GM12878 (cell line): Measurements from ENCODE around the gene CHP1. TPM values are rescaled to one million over a fixed set of nuclear protein-coding genes. Genes with fewer than 3 reads are reported as not detected.

ENCODE experiments used
- ATAC-seq: fragments of 200-7000 bp; cut with Tn5 transposase; 3 replicates; pipeline ENCODE4 v1.9.1; 2020; ENCODE audit warnings: mild to moderate bottlenecking, moderate library complexity
- BruUV-seq: library from RNA; stranded (reverse); fragments of 400-500 nt; replicated peaks from 2 replicates; lab custom pipeline; 2021; lab: Mats Ljungman, UMichigan
- CTCF ChIA-PET: fragments of 300-600 bp; sonication (Branson Sonifier 250); formaldehyde crosslinking; extraction: SDS; loops from one replicate; lab custom pipeline; 2021; ENCODE audit warnings: inconsistent platforms; lab: Yijun Ruan, JAX
- POLR2A ChIA-PET: fragments of 350-600 bp; formaldehyde crosslinking; extraction: SDS; loops from one replicate; lab custom pipeline; 2021; ENCODE audit warnings: inconsistent platforms; lab: Charles Lee
- RAD21 ChIA-PET: fragments of 300-600 bp; sonication (Branson Sonifier 250); formaldehyde crosslinking; loops from one replicate; lab custom pipeline; 2023; ENCODE audit warnings: antibody characterized with exemption; ENCODE audit not compliant: unreplicated experiment; lab: Charles Lee
- SMC1A ChIA-PET: fragments of 300-600 bp; sonication (Branson Sonifier 250); formaldehyde crosslinking; loops from one replicate; lab custom pipeline; 2023; ENCODE audit not compliant: unreplicated experiment, uncharacterized antibody; lab: Charles Lee
- DNase-seq: peaks from one replicate; pipeline ENCODE4 v3.0.0-alpha.2; 2011; ENCODE audit warnings: low read depth, low spot score
- FAIRE-seq: peaks from 3 replicates; lab custom pipeline; 2011; peaks lifted over from hg19 to GRCh38; lab: Jason Lieb, UNC
- H2AFZ ChIP-seq: 2 replicates; pipeline ENCODE4 v1.6.0; 2011; ENCODE audit warnings: low read depth, low read length, control low read depth; ENCODE audit not compliant: control insufficient read depth
- H3K27ac ChIP-seq: 2 replicates; pipeline ENCODE4 v1.5.1; 2011; ENCODE audit warnings: control low read depth; ENCODE audit not compliant: control insufficient read depth, insufficient read depth
- H3K27me3 ChIP-seq, 2 experiments: replicated peaks in 1 of 2; 2 replicates each; pipeline versions ENCODE4 v1.6.0 to v1.6.1; 2011; ENCODE audit warnings: low read length in 1 of 2; ENCODE audit not compliant: control insufficient read depth in 2 of 2, insufficient read depth in 2 of 2
- H3K36me3 ChIP-seq, 2 experiments: 2 replicates each; pipeline ENCODE4 v1.5.1; 2011; ENCODE audit warnings: low read length in 1 of 2; ENCODE audit not compliant: control insufficient read depth in 2 of 2, insufficient read depth in 2 of 2
- H3K4me1 ChIP-seq: 2 replicates; pipeline ENCODE4 v1.6.1; 2011; ENCODE audit warnings: mild to moderate bottlenecking, low read length, moderate library complexity, mixed read lengths; ENCODE audit not compliant: control insufficient read depth, insufficient read depth
- H3K4me2 ChIP-seq: 2 replicates; pipeline ENCODE4 v1.6.0; 2011; ENCODE audit warnings: control low read depth; ENCODE audit not compliant: control insufficient read depth, insufficient read depth
- H3K4me3 ChIP-seq: fragments of 200-600 bp; sonication (generic); 2 replicates; pipeline ENCODE4 v1.5.1; 2016
- H3K79me2 ChIP-seq: 2 replicates; pipeline ENCODE4 v1.6.0; 2011; ENCODE audit warnings: low read length; ENCODE audit not compliant: control insufficient read depth, insufficient read depth
- H3K9ac ChIP-seq: 2 replicates; pipeline ENCODE4 v1.8.0; 2011; ENCODE audit warnings: low read length, control low read depth, mixed read lengths; ENCODE audit not compliant: control insufficient read depth, insufficient read depth
- H3K9me3 ChIP-seq: replicated peaks from 3 replicates; pipeline ENCODE4 v1.5.1; 2011; ENCODE audit warnings: mild to moderate bottlenecking, low read length; ENCODE audit not compliant: control insufficient read depth, insufficient read depth
- H4K20me1 ChIP-seq: 2 replicates; pipeline ENCODE4 v1.6.0; 2011; ENCODE audit not compliant: control insufficient read depth, insufficient read depth
- EP300 ChIP-seq, 2 experiments: fragments of 150-350 bp in 1 of 2; IDR thresholded peaks; 2 replicates each; pipeline ENCODE4 v1.6.1; 2011 to 2012; ENCODE audit warnings: low read depth in 2 of 2, low read length in 2 of 2, borderline replicate concordance in 1 of 2, improper control_type of control experiment in 1 of 2, inconsistent platforms in 1 of 2; ENCODE audit not compliant: control insufficient read depth in 1 of 2
- IKZF2 ChIP-seq, 2 experiments: fragments of 450-650 bp; IDR thresholded peaks; 2 replicates each; pipeline ENCODE4 v1.6.1; 2017; ENCODE audit warnings: mild to moderate bottlenecking in 2 of 2, moderate library complexity in 2 of 2
- MEF2A ChIP-seq: IDR thresholded peaks from 2 replicates; pipeline ENCODE4 v1.6.1; 2011; ENCODE audit warnings: low read depth, mild to moderate bottlenecking, low read length, moderate library complexity; ENCODE audit not compliant: insufficient read depth
- NBN ChIP-seq: fragments of 450-650 bp; IDR thresholded peaks from 2 replicates; pipeline ENCODE4 v1.6.1; 2016
- NFYB ChIP-seq: IDR thresholded peaks from 2 replicates; pipeline ENCODE4 v1.6.1; 2011; ENCODE audit warnings: low read depth, mild to moderate bottlenecking, low read length, improper control_type of control experiment, moderate library complexity; ENCODE audit not compliant: insufficient read depth
- PML ChIP-seq: IDR thresholded peaks from 2 replicates; pipeline ENCODE4 v1.6.1; 2012; ENCODE audit warnings: low read length, inconsistent platforms
- POLR2AphosphoS5 ChIP-seq: IDR thresholded peaks from 2 replicates; pipeline ENCODE4 v1.6.1; 2011; ENCODE audit warnings: mild to moderate bottlenecking, low read length, inconsistent platforms
- RELA ChIP-seq: fragments of 450-650 bp; IDR thresholded peaks from 2 replicates; pipeline ENCODE4 v1.8.0; 2014; ENCODE audit warnings: borderline replicate concordance; ENCODE audit not compliant: partially characterized antibody
- SRF ChIP-seq, 2 experiments: IDR thresholded peaks; 2 replicates each; pipeline ENCODE4 v1.6.1; 2011; ENCODE audit warnings: low read depth in 2 of 2, low read length in 2 of 2, mild to moderate bottlenecking in 1 of 2, moderate library complexity in 1 of 2
- TBL1XR1 ChIP-seq: IDR thresholded peaks from 2 replicates; pipeline ENCODE4 v1.6.1; 2012; ENCODE audit warnings: low read depth, low read length, improper control_type of control experiment
- TCF3 ChIP-seq: IDR thresholded peaks from 2 replicates; pipeline ENCODE4 v1.6.1; 2012; ENCODE audit warnings: low read depth, mild to moderate bottlenecking, low read length, borderline replicate concordance; ENCODE audit not compliant: insufficient read depth
- YY1 ChIP-seq: IDR thresholded peaks from 2 replicates; pipeline ENCODE4 v1.6.1; 2011; ENCODE audit warnings: low read depth, mild to moderate bottlenecking, low read length
- ZNF207 ChIP-seq: fragments of 450-650 bp; IDR thresholded peaks from 2 replicates; pipeline ENCODE4 v1.6.1; 2014; ENCODE audit warnings: antibody characterized with exemption, mild to moderate bottlenecking, borderline replicate concordance
- WGBS: methylation state at CpG from one replicate; pipeline ENCODE4 v1.1.6; 2016; ENCODE audit warnings: low lambda C conversion rate; ENCODE audit not compliant: insufficient replicate concordance, insufficient coverage; ENCODE audit errors: missing lambda C conversion rate; 5-methylcytosine and 5-hydroxymethylcytosine counted together
- in situ Hi-C: fragments of 300-500 bp; cut with MboI; formaldehyde crosslinking; loops from 9 replicates; pipeline ENCODE4 v1.14.3; 2018; ENCODE audit warnings: mixed read lengths
- intact Hi-C: fragments of 100-400 bp; cut with micrococcal nuclease; formaldehyde crosslinking; loops from one replicate; pipeline ENCODE4 v1.14.2; 2022; ENCODE audit not compliant: unreplicated experiment
- polyA plus RNA-seq, 11 experiments: library from polyadenylated mRNA; depleted of rRNA in 4 of 11; unstranded in 6 of 11; stranded (reverse) in 5 of 11; fragments of >200 nt; fragmentation: Nextera tagmentation in 4 of 11; fragmentation: Illumina TruSeq in 1 of 11; extraction: Ambion mirVana in 4 of 11; extraction: Trizol in 1 of 11; gene quantifications; 1 replicate in 1 of 11; 2 replicates in 10 of 11; pipeline versions ENCODE4 v1.2.1 to v1.2.3, GENCODE V29; 2011 to 2016; ENCODE audit warnings: inconsistent platforms in 2 of 11, missing spikeins in 2 of 11, low read depth in 1 of 11
- total RNA-seq, 4 experiments: library from RNA; depleted of rRNA in 3 of 4; stranded (reverse); fragments of >200 nt in 3 of 4; fragmentation: Illumina TruSeq in 1 of 4; extraction: Trizol in 1 of 4; gene quantifications; 2 replicates each; pipeline versions ENCODE4 v1.2.1 to v1.2.3, GENCODE V29; 2013 to 2021
- TF ChIP-seq, protein P1 (sequence below): IDR thresholded peaks from 2 replicates; pipeline ENCODE4 v1.6.1; 2011; ENCODE audit warnings: borderline replicate concordance, low read depth, mild to moderate bottlenecking, moderate library complexity, mixed read lengths, low read length; ENCODE audit not compliant: insufficient read depth; ENCODE audit errors: extremely low read length
- TF ChIP-seq, protein P2 (sequence below): IDR thresholded peaks from 2 replicates; pipeline ENCODE4 v1.6.1; 2012; ENCODE audit warnings: low read length, inconsistent platforms
- TF ChIP-seq, protein P3 (sequence below): IDR thresholded peaks from 2 replicates; pipeline ENCODE4 v1.6.1; 2012; ENCODE audit warnings: low read depth, low read length, improper control_type of control experiment
- TF ChIP-seq, protein P4 (sequence below): fragments of 450-650 bp; IDR thresholded peaks from 2 replicates; pipeline ENCODE4 v1.6.1; 2014; ENCODE audit warnings: mild to moderate bottlenecking

CHP1 gene
- total and polyA plus RNA-seq, 10 of the 15 experiments (the other 5 are each of a cell fraction or from before 2014, with no cell fraction given), result 25.7 to 45.9 (median 39.1) TPM

DNA sequence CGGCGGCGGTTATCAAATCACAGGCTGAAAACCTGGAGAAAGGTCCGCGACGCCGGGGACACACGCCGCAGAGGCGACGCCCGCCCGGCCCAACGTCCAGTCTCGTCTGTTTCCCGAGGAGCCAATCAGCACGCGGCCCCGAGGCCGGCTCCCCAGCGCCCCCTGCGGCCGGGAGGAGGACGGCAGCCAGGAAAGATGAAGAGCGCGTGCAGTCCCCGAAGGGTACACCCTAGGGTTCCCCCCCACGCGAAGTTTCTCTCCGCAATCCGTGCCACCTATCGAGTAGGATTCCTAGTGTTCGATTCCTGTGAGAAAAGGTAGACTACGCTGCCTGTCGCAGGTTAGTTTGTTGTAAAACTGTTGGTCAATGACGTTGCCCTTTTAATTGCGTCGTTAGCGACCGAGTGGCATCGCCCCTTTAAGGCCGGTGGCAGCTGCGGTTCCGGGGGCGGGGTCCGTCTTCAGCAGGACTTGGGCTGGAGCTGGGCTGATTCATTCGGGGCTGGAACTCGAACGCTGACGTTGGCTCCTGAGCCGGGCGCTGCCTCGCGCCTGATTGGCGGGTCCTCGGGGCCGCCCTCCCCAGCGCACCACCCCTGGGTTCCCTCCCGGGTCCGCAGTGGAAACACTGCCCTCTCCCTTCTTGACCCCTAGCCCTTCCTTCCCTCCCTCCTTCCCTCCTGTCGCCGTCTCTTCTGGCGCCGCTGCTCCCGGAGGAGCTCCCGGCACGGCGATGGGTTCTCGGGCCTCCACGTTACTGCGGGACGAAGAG lies at the start of gene CHP1, which contains the start of gene EXD1 (continued):
- TF ChIP-seq, protein P1, sequence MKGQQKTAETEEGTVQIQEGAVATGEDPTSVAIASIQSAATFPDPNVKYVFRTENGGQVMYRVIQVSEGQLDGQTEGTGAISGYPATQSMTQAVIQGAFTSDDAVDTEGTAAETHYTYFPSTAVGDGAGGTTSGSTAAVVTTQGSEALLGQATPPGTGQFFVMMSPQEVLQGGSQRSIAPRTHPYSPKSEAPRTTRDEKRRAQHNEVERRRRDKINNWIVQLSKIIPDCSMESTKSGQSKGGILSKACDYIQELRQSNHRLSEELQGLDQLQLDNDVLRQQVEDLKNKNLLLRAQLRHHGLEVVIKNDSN, result no peak
- TF ChIP-seq IKZF2 (IDR thresholded peaks at IDR 0.05), result peak; percentile 8 to 48; a peak in 1 of 4 replicates
- 0 out of 4 replicates have a peak, but pooled peaks have one; percentile 5 to 9 for TF ChIP-seq EP300 (IDR thresholded peaks at IDR 0.05; ENCODE audit: borderline replicate concordance in 1 of 2, control insufficient read depth in 1 of 2, low read depth in 2 of 2, low read length in 2 of 2)
- TF ChIP-seq YY1, result peak; percentile 52; the same call in 1 of the 2 replicates
- peak; percentile 41 for TF ChIP-seq RELA
- peak; percentile 87 for TF ChIP-seq POLR2AphosphoS5
- 0 out of 4 replicates have a peak, but pooled peaks of 1 of the 2 experiments have one; percentile 18 for TF ChIP-seq SRF (IDR thresholded peaks at IDR 0.05; ENCODE audit: low read depth in 2 of 2, low read length in 2 of 2)

DNA sequence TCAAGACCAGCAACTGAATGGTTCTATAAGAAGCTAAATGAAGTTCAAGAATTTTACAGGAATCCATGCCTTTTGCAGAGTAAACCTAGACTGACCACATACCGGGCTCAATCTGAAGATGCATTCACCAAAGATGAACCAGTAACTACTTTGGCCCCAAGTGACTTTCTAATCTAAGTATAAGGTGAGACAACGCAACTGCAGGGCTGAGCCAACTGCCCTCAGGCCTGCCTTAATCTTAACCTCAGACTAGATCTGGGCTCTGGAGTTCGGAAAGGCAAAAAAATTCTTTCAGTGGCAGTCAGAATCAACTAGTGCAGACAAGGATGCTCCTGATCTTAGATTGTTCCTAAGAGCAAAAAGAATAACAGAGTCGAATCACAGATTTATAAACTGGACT lies 48.8 kb upstream of the CHP1 start:
- Histone ChIP-seq H3K4me3 (no peak overlapping the region), H3K9ac (no peak overlapping the region), H3K27me3 (no peaks in the 10 kb centered on the region; a peak in 1 of 4 replicates), H2AFZ (no peak overlapping the region), H3K9me3 (no peaks in the 10 kb centered on the region), H3K4me2 (no peak overlapping the region), H3K79me2 (no peaks in the 10 kb centered on the region), H3K36me3 (no peaks in the 10 kb centered on the region), H4K20me1 (no peaks in the 10 kb centered on the region), H3K27ac (no peak overlapping the region), H3K4me1 (no peaks in the 10 kb centered on the region)
- intact Hi-C loops (no loop called here), in situ Hi-C loops (no loop called here)
- WGBS, result 53% methylated on average over 4 of the region's 4 CpGs
- RAD21 ChIA-PET, result interaction anchor here (0.9 kb wide), 1 partner anchor 71 kb away, joined by 3 read pairs; no protein-coding TSS in a partner anchor
- BruUV-seq, result no TSS peak
- SMC1A ChIA-PET, result no interaction called here
- FAIRE-seq, result no peak
- POLR2A ChIA-PET, result no interaction called here
- no peak for ATAC-seq
- CTCF ChIA-PET, result interaction anchor here (0.8 to 1.7 kb wide), 4 partner anchors 240 to 277 kb away, joined by 3 to 6 read pairs (median 4); no protein-coding TSS in a partner anchor
- no peak for DNase-seq
- TF ChIP-seq, protein P2, sequence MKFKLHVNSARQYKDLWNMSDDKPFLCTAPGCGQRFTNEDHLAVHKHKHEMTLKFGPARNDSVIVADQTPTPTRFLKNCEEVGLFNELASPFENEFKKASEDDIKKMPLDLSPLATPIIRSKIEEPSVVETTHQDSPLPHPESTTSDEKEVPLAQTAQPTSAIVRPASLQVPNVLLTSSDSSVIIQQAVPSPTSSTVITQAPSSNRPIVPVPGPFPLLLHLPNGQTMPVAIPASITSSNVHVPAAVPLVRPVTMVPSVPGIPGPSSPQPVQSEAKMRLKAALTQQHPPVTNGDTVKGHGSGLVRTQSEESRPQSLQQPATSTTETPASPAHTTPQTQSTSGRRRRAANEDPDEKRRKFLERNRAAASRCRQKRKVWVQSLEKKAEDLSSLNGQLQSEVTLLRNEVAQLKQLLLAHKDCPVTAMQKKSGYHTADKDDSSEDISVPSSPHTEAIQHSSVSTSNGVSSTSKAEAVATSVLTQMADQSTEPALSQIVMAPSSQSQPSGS, result no peak
- TF ChIP-seq, protein P3, sequence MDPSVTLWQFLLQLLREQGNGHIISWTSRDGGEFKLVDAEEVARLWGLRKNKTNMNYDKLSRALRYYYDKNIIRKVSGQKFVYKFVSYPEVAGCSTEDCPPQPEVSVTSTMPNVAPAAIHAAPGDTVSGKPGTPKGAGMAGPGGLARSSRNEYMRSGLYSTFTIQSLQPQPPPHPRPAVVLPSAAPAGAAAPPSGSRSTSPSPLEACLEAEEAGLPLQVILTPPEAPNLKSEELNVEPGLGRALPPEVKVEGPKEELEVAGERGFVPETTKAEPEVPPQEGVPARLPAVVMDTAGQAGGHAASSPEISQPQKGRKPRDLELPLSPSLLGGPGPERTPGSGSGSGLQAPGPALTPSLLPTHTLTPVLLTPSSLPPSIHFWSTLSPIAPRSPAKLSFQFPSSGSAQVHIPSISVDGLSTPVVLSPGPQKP, result no peak
- TF ChIP-seq ZNF207 (no peak), NFYB (no peak), POLR2AphosphoS5 (no peak), TBL1XR1 (no peak), NBN (no peak), PML (no peak), TCF3 (no peak), MEF2A (no peak)
- TF ChIP-seq, protein P4, sequence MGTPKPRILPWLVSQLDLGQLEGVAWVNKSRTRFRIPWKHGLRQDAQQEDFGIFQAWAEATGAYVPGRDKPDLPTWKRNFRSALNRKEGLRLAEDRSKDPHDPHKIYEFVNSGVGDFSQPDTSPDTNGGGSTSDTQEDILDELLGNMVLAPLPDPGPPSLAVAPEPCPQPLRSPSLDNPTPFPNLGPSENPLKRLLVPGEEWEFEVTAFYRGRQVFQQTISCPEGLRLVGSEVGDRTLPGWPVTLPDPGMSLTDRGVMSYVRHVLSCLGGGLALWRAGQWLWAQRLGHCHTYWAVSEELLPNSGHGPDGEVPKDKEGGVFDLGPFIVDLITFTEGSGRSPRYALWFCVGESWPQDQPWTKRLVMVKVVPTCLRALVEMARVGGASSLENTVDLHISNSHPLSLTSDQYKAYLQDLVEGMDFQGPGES, result no peak
